ENCODE measurements around the gene SYN1.
A peak's percentile ranks its signal among the peaks of the same experiment; 100 is the strongest.

Gene SYN1

DNA sequence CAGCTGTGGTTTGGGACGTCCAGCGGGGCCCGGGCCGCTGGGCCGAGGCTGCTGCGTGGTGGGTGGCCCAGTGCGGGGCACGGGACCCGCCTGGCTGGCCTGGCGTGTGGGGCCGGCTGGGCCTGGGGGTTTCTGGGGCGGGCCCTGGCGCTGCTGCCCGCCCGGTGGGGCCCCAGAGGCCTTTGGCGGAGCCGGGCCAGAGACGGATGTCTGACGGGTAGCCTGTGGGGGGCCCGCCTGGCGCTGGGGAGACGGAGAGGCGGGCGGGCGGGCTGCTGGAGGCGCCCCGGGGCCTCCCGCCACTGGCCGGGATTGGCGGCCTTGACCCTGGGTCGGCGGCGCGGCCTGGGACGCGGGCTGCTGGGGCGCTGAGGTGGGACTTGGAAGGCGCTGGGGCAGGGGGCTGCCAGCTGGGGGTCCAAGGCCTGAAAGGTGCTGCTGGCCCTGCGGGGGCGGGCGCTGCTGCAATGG lies 45.5 kb downstream of the SYN1 start:
- DNase-seq (ENCODE audit: low read depth in 2 of 3, low spot score in 1 of 3): no peak

GRCh38 chrX:47573341-47574075 lies 46.1 kb downstream of the SYN1 start:
- no peak for DNase-seq (ENCODE audit: low read depth in 2 of 3, low spot score in 1 of 3)

DNA sequence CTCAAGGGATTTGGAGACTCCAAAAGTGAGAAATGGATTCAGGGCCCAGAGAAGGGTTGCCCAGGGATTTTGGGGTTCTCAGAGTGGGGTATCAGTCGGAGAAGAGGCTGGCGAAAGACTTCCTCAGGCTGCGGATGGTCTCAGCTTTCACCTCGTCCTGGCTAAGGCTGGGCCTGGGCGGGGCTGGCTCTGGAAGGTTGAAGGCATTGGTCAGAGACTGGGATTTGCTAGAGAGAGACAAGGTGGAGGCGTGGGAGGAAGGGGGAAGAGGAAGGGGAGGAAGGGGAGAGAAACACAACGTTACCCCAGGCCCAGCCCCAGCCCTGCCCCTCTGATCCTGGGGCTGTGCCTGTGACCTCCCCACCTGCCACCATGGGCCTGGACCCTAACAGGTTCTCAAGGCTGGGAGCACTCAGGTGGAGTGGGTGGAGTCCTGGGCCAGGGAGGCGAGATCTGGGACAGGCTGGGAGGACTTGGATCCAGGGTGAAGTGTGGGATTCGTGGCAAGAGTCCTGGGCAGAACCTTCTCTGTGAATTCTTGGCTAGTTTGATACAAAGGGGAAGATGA lies 46.8 kb downstream of the SYN1 start:
- DNase-seq (ENCODE audit: low read depth in 2 of 3, low spot score in 1 of 3): no peak

DNA sequence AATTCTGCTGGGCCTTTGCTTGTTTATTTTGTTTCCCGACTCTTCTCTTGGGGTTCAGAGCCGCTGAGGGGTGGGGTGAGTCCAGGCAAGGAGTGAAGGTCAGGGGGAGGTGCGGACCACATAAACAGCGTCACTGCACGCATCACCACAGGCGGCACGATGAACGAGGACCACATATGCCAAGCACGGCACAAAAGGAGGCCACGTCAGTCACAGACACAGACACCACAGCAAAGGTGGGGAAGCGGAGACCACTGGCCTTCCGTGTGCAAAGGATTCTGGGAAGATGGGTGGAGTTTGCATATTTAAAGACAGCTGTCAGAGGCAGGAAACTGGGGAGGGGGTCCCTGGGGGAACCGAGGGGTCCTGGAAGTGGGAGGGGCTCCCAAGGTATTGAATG lies 47.8 kb downstream of the SYN1 start:
- no peak for DNase-seq (ENCODE audit: low read depth in 2 of 3, low spot score in 1 of 3)

DNA sequence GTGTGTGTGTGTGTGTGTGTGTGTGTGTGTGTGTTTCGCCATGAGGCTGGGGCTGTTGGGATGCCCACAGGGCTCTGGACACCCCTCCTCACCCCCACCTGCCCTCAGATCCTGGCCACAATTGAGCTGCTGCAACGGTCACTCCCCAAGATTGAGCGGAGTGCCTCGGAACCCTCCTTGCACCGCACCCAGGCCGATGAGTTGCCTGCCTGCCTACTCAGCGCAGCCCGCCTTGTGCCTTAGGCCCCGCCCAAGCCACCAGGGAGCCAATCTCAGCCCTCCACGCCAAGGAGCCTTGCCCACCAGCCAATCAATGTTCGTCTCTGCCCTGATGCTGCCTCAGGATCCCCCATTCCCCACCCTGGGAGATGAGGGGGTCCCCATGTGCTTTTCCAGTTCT lies 48.4 kb downstream of the SYN1 start:
- DNase-seq (ENCODE audit: low read depth in 2 of 3, low spot score in 1 of 3): no peak

GRCh38 chrX:47570794-47571193 lies 48.9 kb downstream of the SYN1 start:
- no peak for DNase-seq (ENCODE audit: low read depth in 2 of 3, low spot score in 1 of 3)

- peak in 1 of 3 donors; percentile 28 for DNase-seq (ENCODE audit: low read depth in 2 of 3, low spot score in 1 of 3)
Observed at GRCh38 chrX:47568656-47569295, 50.9 kb downstream of the SYN1 start.

DNA sequence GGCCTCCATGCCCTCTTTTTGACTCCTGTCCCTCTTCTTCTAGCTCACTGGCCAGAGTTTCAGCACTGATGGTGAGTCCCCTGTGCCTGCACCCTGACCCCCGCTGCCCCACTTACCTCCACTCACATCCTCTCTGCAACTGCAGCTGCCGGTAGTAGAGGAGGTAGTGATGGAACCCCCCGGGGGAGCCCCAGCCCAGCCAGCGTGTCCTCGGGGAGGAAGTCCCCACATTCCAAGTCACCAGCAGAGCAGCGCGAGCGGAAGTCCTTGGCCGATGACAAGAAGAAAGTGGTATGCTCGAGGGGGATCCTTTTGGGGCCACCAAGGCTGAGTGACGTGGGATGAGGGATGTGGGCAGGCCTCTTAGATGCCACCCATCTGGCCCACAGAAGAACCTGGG lies 52.8 kb downstream of the SYN1 start:
- DNase-seq (ENCODE audit: low read depth in 2 of 3, low spot score in 1 of 3): no peak

GRCh38 chrX:47564438-47565085 lies 55.1 kb downstream of the SYN1 start:
- no peak for DNase-seq (ENCODE audit: low read depth in 2 of 3, low spot score in 1 of 3)

DNA sequence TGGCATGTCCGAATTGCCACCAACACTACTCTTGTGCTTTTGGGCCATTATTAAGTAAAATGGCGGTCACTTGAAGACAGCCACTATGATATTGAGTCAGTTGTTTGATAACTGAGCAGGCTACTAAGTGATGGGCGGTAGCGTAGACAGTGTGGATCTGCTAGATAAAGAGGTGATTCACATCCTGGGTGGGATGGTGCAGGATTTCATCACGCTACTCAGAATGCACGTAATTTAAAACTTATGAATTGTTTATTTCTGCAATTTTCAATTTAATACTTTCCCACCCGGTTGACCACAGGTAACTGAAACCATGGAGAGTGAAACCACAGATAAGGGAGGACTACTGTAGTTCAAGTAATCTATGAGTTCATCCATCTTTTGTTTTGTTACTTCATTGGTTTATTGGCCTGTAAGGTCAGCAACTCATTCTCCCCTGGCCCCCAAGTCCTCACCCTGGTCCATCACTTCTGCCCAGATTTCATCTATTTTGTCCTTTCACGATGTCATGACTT lies 55.8 kb downstream of the SYN1 start:
- no peak for DNase-seq (ENCODE audit: low read depth in 2 of 3, low spot score in 1 of 3)

DNA sequence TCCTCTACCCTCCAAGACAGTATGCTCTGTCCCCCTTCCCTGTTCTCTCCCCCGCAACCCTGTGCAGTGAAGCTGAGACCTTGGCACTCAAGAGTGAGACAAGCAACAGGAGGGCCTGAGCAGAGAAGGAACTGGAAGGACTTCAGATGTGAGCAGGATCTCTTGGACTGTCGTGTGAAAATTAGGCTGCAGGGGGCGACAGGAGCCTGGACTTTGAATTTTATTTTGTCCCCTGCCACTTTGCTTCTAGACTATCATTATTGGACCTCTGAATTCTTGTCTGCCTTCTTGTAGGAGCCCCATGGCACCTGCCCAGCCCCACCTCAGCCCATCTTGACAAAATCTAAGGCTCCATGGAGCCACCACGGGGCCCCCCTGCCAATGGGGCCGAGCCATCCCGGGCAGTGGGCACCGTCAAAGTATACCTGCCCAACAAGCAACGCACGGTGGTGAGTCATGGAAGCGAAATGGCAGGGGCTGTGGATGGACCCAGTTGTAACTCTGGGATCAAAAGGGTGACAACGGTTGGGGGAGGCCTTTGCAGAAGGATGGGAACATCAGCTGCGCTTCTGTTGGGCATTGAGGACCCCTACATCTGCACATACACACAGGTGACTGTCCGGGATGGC lies 56.9 kb downstream of the SYN1 start:
- no peak for DNase-seq (ENCODE audit: low read depth in 2 of 3, low spot score in 1 of 3)

DNA sequence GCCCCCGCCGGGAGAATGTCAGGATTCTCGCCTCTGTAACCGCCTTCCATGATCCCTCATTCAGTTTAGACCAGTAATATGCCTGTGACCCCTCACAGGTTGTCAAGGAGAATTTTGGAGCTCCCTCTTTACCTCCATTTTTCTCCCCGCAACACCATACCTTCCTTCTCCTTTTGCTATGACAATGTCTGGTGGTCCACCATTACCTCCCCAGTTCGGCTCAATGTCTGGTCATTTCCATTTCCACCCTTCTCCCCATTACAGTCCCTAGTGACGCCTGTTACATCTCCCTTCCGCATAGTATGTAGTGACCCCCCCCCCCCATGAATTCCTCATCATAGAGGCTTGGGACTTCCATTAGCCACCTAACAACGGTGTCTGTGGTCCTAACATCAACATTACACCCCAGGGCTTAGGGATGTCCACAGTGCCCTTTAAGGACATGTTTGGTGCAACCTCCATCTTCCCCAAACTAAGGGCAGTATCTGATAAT lies 58.0 kb downstream of the SYN1 start:
- DNase-seq (ENCODE audit: low read depth in 2 of 3, low spot score in 1 of 3): no peak

GRCh38 chrX:47560934-47561658 lies 58.6 kb downstream of the SYN1 start, which contains the start of gene ARAF:
TSS of gene ARAF (plus strand) at chrX:47561205. CDS start at chrX:47562968, 1,763 bp downstream.
- DNase-seq (ENCODE audit: low read depth in 2 of 3, low spot score in 1 of 3): peak; percentile 90 to 94 (median 91)

DNA sequence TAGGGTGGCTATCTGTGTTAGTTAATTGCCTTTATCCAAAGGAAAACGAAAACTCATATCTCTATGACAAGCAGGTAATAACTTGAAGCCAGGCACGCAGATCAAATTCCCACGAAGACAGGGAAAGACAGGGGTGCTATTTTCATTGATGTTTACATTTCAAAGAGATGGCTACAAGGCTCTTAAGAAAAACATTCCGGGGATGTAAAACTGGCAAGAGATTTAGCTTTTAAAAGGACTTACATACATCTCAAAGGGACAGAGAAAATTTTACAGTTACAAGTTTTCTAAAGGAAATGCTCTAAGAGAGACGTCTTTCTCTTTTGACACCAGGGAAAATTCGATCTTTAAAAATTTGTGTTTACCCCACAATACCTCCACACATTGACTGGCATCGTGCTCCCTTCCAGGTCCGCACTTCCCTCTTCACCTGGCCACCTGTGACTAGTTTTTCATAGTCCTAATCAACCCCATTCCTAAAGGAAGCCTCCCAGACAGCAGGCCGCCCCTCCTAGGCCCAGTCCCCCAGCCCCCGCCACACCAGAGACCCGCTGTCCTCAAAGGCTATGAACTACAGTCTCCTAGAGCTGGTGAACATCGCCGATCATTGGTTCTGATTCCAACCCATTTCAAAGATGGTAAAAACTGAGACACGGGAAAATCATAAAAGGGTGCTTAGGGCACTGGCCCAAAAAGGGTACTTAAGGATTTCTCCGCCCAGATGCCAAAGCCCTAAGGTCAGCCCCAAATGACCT lies 59.3 kb downstream of the SYN1 start:
- DNase-seq (ENCODE audit: low read depth in 2 of 3, low spot score in 1 of 3): no peak

GRCh38 chrX:47558436-47558835 lies 61.2 kb downstream of the SYN1 start:
- no peak for DNase-seq (ENCODE audit: low read depth in 2 of 3, low spot score in 1 of 3)

DNA sequence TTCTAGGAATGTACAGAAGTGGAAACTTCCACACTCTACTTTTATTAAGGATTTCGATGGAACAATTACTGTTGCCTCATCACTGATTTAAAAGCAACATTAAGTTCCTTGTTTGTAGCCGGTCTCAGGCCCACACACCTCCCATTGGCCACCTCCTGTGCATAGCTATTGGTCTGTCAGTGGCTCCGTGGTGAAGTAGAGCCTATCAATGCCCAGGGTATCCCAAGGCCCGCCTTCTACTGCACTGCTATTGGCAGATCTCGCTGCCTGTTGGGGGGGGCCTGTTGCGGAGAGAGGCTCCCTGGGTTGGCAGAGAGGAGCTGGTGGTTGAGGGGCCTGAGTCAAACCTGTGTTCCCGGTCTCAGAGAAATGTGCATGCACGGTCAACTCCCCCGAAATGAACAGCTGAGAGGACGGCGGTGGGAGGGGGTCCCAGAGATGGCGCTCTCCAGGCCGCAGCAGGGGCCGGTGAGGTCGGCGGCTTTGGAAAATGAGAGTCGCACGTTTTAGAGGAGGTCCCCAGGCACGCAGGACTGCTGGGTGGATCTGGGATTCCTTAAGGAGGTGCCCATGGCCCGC lies 63.5 kb downstream of the SYN1 start:
- DNase-seq (ENCODE audit: low read depth in 2 of 3, low spot score in 1 of 3): peak; percentile 68 to 78 (median 71)

DNA sequence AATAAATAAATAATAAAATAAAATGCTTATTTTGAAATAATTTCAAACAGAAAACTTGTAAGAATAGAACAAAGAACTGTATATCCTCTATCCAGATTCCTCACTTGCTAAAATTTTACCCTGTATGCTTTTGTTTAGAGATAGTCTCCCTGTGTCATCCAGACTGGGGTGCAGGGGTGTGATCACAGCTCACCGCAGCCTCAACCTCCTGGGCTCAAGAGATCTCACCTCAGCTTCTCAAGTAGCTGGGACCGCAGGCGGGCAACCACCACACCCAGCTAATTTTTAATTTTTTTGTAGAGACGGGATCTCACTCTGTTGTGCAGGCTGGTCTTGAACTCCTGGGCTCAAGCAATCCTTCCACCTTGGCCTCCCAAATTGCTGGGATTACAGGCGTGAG lies 76.2 kb downstream of the SYN1 start:
- DNase-seq (ENCODE audit: low read depth in 2 of 3, low spot score in 1 of 3): no peak

DNA sequence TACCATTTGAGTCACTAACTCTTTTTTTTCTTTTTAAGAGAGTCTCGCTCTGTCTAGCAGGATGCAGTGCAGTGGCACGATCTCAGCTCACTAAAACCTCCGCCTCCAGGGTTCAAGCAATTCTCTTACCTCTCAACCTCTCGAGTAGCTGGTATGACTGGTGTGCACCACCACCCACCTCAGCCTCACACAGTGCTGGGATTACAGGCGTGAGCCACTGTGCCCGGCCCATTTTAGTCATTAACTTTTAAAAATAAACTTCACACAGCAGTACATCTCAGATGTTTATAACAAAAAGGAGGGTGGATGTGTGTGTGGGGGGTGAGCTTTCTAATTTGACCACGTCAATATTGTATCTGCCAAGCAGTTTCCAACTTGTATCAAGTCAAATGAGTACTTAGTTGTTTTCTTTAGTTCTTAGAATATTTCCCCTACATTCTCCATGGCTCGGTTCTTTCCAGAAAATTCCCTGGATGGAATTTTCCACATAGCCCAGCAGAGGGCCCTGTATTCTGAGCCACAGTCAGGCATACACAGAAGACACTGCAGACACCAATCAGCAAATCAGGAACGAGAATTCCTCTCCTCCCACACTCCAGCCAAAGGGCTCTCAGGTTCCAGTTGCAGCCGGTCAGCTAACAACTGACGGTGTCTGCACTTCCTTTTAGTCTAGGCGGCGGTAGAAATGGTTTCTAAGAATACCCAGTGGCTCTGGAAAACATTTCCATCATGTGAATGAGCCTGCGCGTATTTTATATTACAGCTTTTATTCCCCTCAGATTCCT lies 78.7 kb downstream of the SYN1 start:
- DNase-seq (ENCODE audit: low read depth in 2 of 3, low spot score in 1 of 3): no peak

All from stimulated activated CD4-positive, alpha-beta T cell treated with anti-CD3 and anti-CD28 coated beads, Interleukin-12 subunit alpha, Interleukin-12 subunit beta, amount 100 ng/mL, for 48 hours (primary cell).